Stimulated activated CD4-positive, alpha-beta T cell treated with anti-CD3 and anti-CD28 coated beads, Interleukin-2, amount 100 ng/mL, for 48 hours (primary cell): Measurements from ENCODE around the gene GRAP.
"Not testable (repeated sequence)": the region's sequence is repeated elsewhere in the genome, so short reads cannot be mapped to it uniquely, and the experiment has no call there.

Experiments
- DNase-seq, 2 donors: peaks; one replicate each; pipeline ENCODE4 v3.0.0-alpha.2; 2020

GRAP gene

GRCh38 chr17:19046782-19047375 lies at the start of gene GRAP:
Gene GRAP, minus strand, starts transcription at chr17:19046957. Its CDS starts 31 bp downstream, at chr17:19046926.
- DNase-seq = not testable (repeated sequence)

- DNase-seq = not testable (repeated sequence)
Measured at GRCh38 chr17:19093684-19094438, 47.1 kb upstream of the GRAP start.

GRCh38 chr17:19092737-19093683 lies 46.3 kb upstream of the GRAP start:
- not testable (repeated sequence) for DNase-seq

GRCh38 chr17:19090058-19090772 lies 43.5 kb upstream of the GRAP start:
- DNase-seq = not testable (repeated sequence)

GRCh38 chr17:19088804-19089685 lies 42.3 kb upstream of the GRAP start:
- DNase-seq = not testable (repeated sequence)

- DNase-seq = not testable (repeated sequence)
Measured at GRCh38 chr17:19077386-19077785, 30.6 kb upstream of the GRAP start.

- DNase-seq = not testable (repeated sequence)
Measured at GRCh38 chr17:19076398-19077192, 29.8 kb upstream of the GRAP start.

GRCh38 chr17:19070318-19071168 lies 23.8 kb upstream of the GRAP start:
- DNase-seq = not testable (repeated sequence)

GRCh38 chr17:19064378-19064777 lies 17.6 kb upstream of the GRAP start:
- not testable (repeated sequence) for DNase-seq

- peak; percentile 71 to 96 for DNase-seq
Measured at GRCh38 chr17:19063326-19063956, 16.7 kb upstream of the GRAP start.

GRCh38 chr17:19062718-19063325 lies 16.1 kb upstream of the GRAP start:
- DNase-seq = not testable (repeated sequence)

GRCh38 chr17:19062009-19062717 lies 15.4 kb upstream of the GRAP start:
- DNase-seq = peak in 1 of 2 donors; percentile 92

- DNase-seq = not testable (repeated sequence)
Measured at GRCh38 chr17:19055447-19055846, 8.7 kb upstream of the GRAP start.

- not testable (repeated sequence) for DNase-seq
Measured at GRCh38 chr17:19048826-19049225, 2.1 kb upstream of the GRAP start.

- DNase-seq = not testable (repeated sequence)
Measured at GRCh38 chr17:19047510-19047909, 753 bp upstream of the GRAP start.

GRCh38 chr17:19044643-19045042 lies 2.1 kb downstream of the GRAP start:
- DNase-seq = not testable (repeated sequence)

- not testable (repeated sequence) for DNase-seq
Measured at GRCh38 chr17:19043032-19043431, 3.7 kb downstream of the GRAP start.

- DNase-seq = not testable (repeated sequence)
Measured at GRCh38 chr17:19042369-19042768, 4.4 kb downstream of the GRAP start.
